ENCODE results near the gene CNNM3. TPM values are rescaled to one million over a fixed set of nuclear protein-coding genes. Genes with fewer than 3 reads are reported as not detected.

CNNM3 gene
- total RNA-seq, 1 donor from 2014 or later: 10.7 TPM

GRCh38 chr2:96813656-96814055 lies 2.4 kb upstream of the CNNM3 start:
- DNase-seq (ENCODE audit: low spot score): no peak
- intact Hi-C loops (cut with DNase I): no loop called here

GRCh38 chr2:96815326-96816126 lies 542 bp upstream of the CNNM3 start:
- DNase-seq (ENCODE audit: low spot score): no peak
- intact Hi-C loops (cut with DNase I): no loop called here

- no peak for DNase-seq (ENCODE audit: low spot score)
- intact Hi-C loops (cut with DNase I): no loop called here
Measured at GRCh38 chr2:96816836-96817702, 1.0 kb downstream of the CNNM3 start.

GRCh38 chr2:96817882-96818281 lies 1.8 kb downstream of the CNNM3 start:
- intact Hi-C loops (cut with DNase I): loop anchor here (2.0 kb wide), 1 partner anchor 39 kb away; no protein-coding TSS in a partner anchor
- no peak for DNase-seq (ENCODE audit: low spot score)

- DNase-seq (ENCODE audit: low spot score): no peak
- intact Hi-C loops (cut with DNase I): loop anchor here (2.0 kb wide), 1 partner anchor 37 kb away; no protein-coding TSS in a partner anchor
Measured at GRCh38 chr2:96819128-96819875, 3.2 kb downstream of the CNNM3 start.

- intact Hi-C loops (cut with DNase I): loop anchor here (2.0 kb wide), 1 partner anchor 37 kb away; no protein-coding TSS in a partner anchor
- DNase-seq (ENCODE audit: low spot score): no peak
Measured at GRCh38 chr2:96819876-96820511, 3.9 kb downstream of the CNNM3 start.

- intact Hi-C loops (cut with DNase I): no loop called here
- DNase-seq (ENCODE audit: low spot score): no peak
Measured at GRCh38 chr2:96821113-96821675, 5.1 kb downstream of the CNNM3 start.

- DNase-seq (ENCODE audit: low spot score): no peak
Measured at GRCh38 chr2:96822786-96823185, 6.7 kb downstream of the CNNM3 start.

GRCh38 chr2:96823198-96823597 lies 7.1 kb downstream of the CNNM3 start:
- intact Hi-C loops (cut with DNase I): no loop called here
- DNase-seq (ENCODE audit: low spot score): no peak

More at GRCh38 chr2:96822786-96823185, 6.7 kb downstream of the CNNM3 start:
- intact Hi-C loops (cut with DNase I): no loop called here

- intact Hi-C loops (cut with DNase I): no loop called here
- DNase-seq (ENCODE audit: low spot score): no peak
Measured at GRCh38 chr2:96824079-96824870, 8.2 kb downstream of the CNNM3 start.

- DNase-seq (ENCODE audit: low spot score): no peak
- intact Hi-C loops (cut with DNase I): no loop called here
Measured at GRCh38 chr2:96825057-96825456, 9.0 kb downstream of the CNNM3 start.

- DNase-seq (ENCODE audit: low spot score): no peak
- intact Hi-C loops (cut with DNase I): no loop called here
Measured at GRCh38 chr2:96826546-96827278, 10.6 kb downstream of the CNNM3 start.

GRCh38 chr2:96828436-96828835 lies 12.4 kb downstream of the CNNM3 start:
- intact Hi-C loops (cut with DNase I): no loop called here

GRCh38 chr2:96828874-96829273 lies 12.8 kb downstream of the CNNM3 start:
- intact Hi-C loops (cut with DNase I): no loop called here
- no peak for DNase-seq (ENCODE audit: low spot score)

More at GRCh38 chr2:96828436-96828835, 12.4 kb downstream of the CNNM3 start:
- no peak for DNase-seq (ENCODE audit: low spot score)

- no peak for DNase-seq (ENCODE audit: low spot score)
- intact Hi-C loops (cut with DNase I): no loop called here
Measured at GRCh38 chr2:96830044-96830562, 14.0 kb downstream of the CNNM3 start.

GRCh38 chr2:96831679-96832078 lies 15.6 kb downstream of the CNNM3 start:
- intact Hi-C loops (cut with DNase I): no loop called here
- DNase-seq (ENCODE audit: low spot score): no peak

GRCh38 chr2:96832408-96832753 lies 16.3 kb downstream of the CNNM3 start:
- intact Hi-C loops (cut with DNase I): no loop called here
- DNase-seq (ENCODE audit: low spot score): no peak

Measured in cardiac septum (tissue), 1 donor.